Measurements from ENCODE around the gene MAPK7.

DNA sequence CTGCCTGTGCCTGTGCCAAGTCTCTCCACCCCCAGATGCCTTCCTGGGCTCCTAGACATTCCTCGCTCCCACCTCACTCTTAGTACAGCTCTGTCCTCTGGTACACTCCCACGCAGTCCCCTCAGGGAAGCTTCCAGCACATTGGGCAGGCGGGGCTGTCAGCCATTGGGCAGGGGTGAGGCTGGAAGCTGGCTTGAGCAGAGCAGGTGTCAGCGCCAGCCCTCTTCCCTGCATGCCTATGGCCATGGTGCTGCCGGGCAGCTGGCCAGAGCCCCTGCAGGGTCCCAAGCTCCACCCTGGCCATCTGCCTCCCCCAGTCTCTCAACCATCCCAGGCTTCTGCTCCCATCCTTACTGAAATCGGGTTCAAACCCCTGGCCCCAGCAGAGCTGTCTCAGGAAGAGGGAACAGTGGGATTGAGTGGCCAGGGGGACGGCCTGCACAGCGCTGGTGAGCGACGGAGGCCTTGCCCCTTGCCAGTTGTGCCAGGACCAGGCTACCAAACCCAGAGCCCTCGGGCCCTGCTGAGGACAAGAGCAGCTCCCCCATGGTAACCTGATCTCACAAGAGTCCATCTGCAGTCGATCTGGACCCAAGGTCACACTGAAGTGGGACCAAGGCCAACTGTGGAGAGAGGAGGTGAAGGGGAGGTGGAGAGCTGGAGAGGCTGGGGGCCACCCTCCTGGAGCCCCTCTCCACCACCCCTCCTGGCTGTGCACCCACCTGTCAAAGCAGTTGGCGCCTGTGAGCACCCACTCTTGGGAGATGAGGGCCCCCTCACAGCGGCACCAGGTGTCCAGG, 13.4 kb upstream of the MAPK7 start:
- TF ChIP-seq CTCF (conservative IDR thresholded peaks at IDR 0.05 in 1 of 2, IDR thresholded peaks at IDR 0.05 in 1 of 2; ENCODE audit: extremely low read depth in 1 of 2, insufficient read depth in 1 of 2, low read depth in 1 of 2, low read length in 2 of 2), result no peak
- no peak for TF ChIP-seq EZH2 (IDR thresholded peaks at IDR 0.05; ENCODE audit: borderline replicate concordance, low read length)
